ENCODE data around the gene ARHGEF25. TPM values are rescaled to one million over a fixed set of nuclear protein-coding genes. Genes with fewer than 3 reads are reported as not detected.
"Not testable (repeated sequence)": the region's sequence is repeated elsewhere in the genome, so short reads cannot be mapped to it uniquely, and the experiment has no call there.

ARHGEF25 gene
- total RNA-seq, 4 donors from 2014 or later, result 1.9 to 3.3 (median 2.4) TPM

DNA sequence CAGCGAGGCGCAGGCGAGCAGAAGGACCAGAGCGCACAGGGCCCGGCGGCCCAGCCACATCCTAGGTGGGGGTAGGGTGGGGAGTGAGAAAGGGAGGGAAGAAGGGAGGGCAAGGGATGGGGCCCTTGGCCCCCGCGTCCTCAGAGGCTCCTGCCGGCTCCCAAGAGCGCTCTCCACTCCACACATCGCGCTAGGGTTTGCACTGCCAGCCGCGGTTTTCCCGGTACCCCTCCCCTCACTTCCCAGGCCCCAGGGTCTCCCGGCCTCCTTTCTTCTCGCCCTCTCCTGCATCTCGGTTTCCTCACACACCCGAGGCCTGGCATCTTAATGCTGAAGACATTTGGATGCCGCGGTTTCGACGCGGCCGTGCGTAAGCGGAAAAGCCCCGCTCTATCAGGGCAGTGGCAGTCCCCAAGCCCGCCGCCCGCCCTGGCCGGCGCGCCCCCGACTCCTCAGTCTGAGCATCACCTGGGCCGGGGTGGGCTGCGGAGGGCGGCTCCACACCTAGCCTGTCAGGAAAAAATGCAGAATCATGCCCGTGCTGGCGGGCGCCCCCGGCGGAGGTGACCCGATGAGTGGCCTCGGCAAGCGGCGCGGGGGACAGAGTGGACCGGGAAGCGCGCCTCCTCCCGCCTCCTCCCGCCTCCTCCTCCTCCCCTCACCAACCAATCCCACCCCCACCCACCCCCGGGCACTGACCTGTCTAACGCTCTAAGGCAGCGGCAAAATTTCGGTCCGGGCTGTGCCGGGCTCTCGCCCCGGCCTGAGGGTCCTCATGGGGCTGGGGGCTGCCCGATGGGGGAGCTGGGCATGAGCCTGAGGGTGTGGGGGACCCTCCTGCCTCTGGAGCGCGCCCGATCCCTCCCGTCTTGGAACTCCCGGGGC lies 21.1 kb downstream of the ARHGEF25 start:
- Histone ChIP-seq H3K9me3 (no peaks in the 10 kb centered on the region), H3K4me1 (peaks cover 0 to 11% of the 10 kb centered on the region in 2 donors), H3K36me3 (peaks cover 0 to 5% of the 10 kb centered on the region in 2 donors), H3K27ac (peak overlapping the region; percentile 19 to 69 (median 64)), H3K4me3 (peak overlapping the region; percentile 70 to 82 (median 78)), H3K27me3 (peaks cover 0 to 3% (median 0%) of the 10 kb centered on the region in 3 donors)
- intact Hi-C loops (cut with DNase I; ENCODE audit: low total_unique reads), result loop anchor here (2.0 kb wide), 2 partner anchors 50 to 60 kb away; no protein-coding TSS in a partner anchor
- in situ Hi-C loops (cut with MboI; ENCODE audit: low sequenced_read_pairs in 4 of 4), result no loop called here
- peak in 1 of 2 donors; percentile 33 for DNase-seq
- TF ChIP-seq CTCF (IDR thresholded peaks at IDR 0.05 in 4 of 5, conservative IDR thresholded peaks at IDR 0.05 in 1 of 5) (no peak), POLR2A (IDR thresholded peaks at IDR 0.05) (no peak)
- ATAC-seq, result peak; percentile 69 to 70

- TF ChIP-seq CTCF (IDR thresholded peaks at IDR 0.05 in 4 of 5, conservative IDR thresholded peaks at IDR 0.05 in 1 of 5) (peak; percentile 72 to 89 (median 88)), POLR2A (IDR thresholded peaks at IDR 0.05) (peak in 1 of 2 donors; percentile 37)
- Histone ChIP-seq H3K4me3 (peak within 1 kb of the TSS; percentile 70 to 82 (median 78)), H3K27ac (peak within 1 kb of the TSS; percentile 19 to 69 (median 64)), H3K9me3 (no peaks in the 10 kb centered on the region), H3K27me3 (peaks cover 0 to 3% (median 0%) of the 10 kb centered on the region in 3 donors), H3K4me1 (peaks cover 0 to 11% of the 10 kb centered on the region in 2 donors), H3K36me3 (peaks cover 0 to 5% of the 10 kb centered on the region in 2 donors)
- DNase-seq (no peak), ATAC-seq (peak; percentile 87 to 88)
- in situ Hi-C loops (cut with MboI; ENCODE audit: low sequenced_read_pairs in 4 of 4) (no loop called here), intact Hi-C loops (cut with DNase I; ENCODE audit: low total_unique reads) (loop anchor here (2.0 kb wide), 2 partner anchors 50 to 60 kb away; no protein-coding TSS in a partner anchor)
These were observed 22.0 kb downstream of the ARHGEF25 start, which contains the start of gene B4GALNT1 for GRCh38 chr12:57632958-57633840. TSS of gene B4GALNT1 (minus strand) at chr12:57633201. CDS start at chr12:57632132, 1,069 bp downstream.

DNA sequence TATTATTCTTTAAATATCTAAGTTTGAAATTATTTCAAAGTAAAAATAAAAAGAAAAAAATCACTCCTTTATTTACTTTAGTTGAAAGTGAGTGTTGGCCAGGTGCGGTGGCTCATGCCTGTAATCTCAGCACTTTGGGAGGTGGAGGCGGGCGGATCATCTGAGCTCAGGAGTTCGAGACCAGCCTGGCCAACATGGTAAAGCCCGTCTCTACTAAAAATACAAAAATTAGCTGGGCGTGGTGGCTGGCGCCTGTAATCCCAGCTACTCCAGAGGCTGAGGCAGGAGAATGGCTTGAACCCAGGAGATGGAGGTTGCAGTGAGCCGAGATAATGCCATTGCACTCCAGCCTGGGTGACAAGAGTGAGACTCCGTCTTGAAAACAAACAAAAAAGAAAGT lies 25.5 kb downstream of the ARHGEF25 start:
- H3K4me3 ChIP-seq; H3K4me1 ChIP-seq; H3K27ac ChIP-seq; in situ Hi-C loops (cut with MboI; ENCODE audit: low sequenced_read_pairs in 4 of 4); H3K9me3 ChIP-seq; intact Hi-C loops (cut with DNase I; ENCODE audit: low total_unique reads); H3K27me3 ChIP-seq; DNase-seq; H3K36me3 ChIP-seq; ATAC-seq: not testable (repeated sequence)

DNA sequence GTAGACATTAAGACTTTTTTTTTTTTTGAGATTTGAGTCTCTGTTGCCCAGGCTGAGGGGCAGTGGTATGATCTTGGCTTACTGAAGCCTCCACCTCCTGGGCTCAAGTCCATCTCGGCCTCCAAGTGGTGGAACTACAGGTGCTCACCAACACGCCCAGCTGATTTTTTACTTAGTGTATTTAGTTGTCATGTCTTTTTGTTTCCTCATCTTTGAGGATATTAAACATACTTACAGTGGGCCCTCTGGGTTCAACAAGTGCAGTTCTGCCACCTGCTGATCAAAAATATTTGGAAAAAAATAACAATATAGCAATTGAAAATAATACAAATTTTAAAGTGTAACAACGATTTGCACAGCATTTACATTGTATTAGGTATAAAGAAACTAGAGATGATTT lies 26.1 kb downstream of the ARHGEF25 start:
- in situ Hi-C loops (cut with MboI; ENCODE audit: low sequenced_read_pairs in 4 of 4) (no loop called here), intact Hi-C loops (cut with DNase I; ENCODE audit: low total_unique reads) (no loop called here)
- peaks cover 0 to 4% (median 0%) of the 10 kb centered on the region in 3 donors for H3K27me3 ChIP-seq
- no peak for TF ChIP-seq POLR2A (IDR thresholded peaks at IDR 0.05)
- no peak for TF ChIP-seq CTCF (IDR thresholded peaks at IDR 0.05 in 4 of 5, conservative IDR thresholded peaks at IDR 0.05 in 1 of 5)
- peaks cover 0 to 6% of the 10 kb centered on the region in 2 donors for H3K4me1 ChIP-seq
- H3K36me3 ChIP-seq, result no peaks in the 10 kb centered on the region
- no peak overlapping the region for H3K27ac ChIP-seq
- no peak overlapping the region for H3K4me3 ChIP-seq
- no peaks in the 10 kb centered on the region for H3K9me3 ChIP-seq
- no peak for DNase-seq
- ATAC-seq, result no peak
